Kidney epithelial cell (primary cell): ENCODE results near the gene DCK. TPM values are rescaled to one million over a fixed set of nuclear protein-coding genes. Genes with fewer than 3 reads are reported as not detected.
"Not testable (repeated sequence)": the region's sequence is repeated elsewhere in the genome, so short reads cannot be mapped to it uniquely, and the experiment has no call there.

Experiments used
- DNase-seq: peaks from one replicate; pipeline ENCODE4 v3.0.0-alpha.2; 2010; ENCODE audit warnings: low read depth
- H3K27me3 ChIP-seq: 2 replicates; pipeline ENCODE4 v1.6.0; 2011; ENCODE audit warnings: low read length; ENCODE audit not compliant: control insufficient read depth, insufficient read depth
- H3K36me3 ChIP-seq: 2 replicates; pipeline ENCODE4 v1.5.1; 2011; ENCODE audit warnings: low read length; ENCODE audit not compliant: control insufficient read depth, insufficient read depth
- H3K4me3 ChIP-seq: 2 replicates; pipeline ENCODE4 v1.5.1; 2011; ENCODE audit warnings: low read depth, mild to moderate bottlenecking, control low read depth, low read length
- CTCF ChIP-seq: IDR thresholded peaks from 2 replicates; pipeline ENCODE4 v1.5.1; 2011; ENCODE audit warnings: mild to moderate bottlenecking, moderate library complexity, low read length, control low read depth, inconsistent platforms; ENCODE audit not compliant: insufficient read depth, poor library complexity, severe bottlenecking
- total RNA-seq: library from RNA; depleted of rRNA; stranded (reverse); fragments of >200 nt; gene quantifications from 2 replicates; pipeline ENCODE4 v1.2.3, GENCODE V29; 2015

DCK gene
- total RNA-seq, 1 donor from 2014 or later, result 16.1 TPM

DNA sequence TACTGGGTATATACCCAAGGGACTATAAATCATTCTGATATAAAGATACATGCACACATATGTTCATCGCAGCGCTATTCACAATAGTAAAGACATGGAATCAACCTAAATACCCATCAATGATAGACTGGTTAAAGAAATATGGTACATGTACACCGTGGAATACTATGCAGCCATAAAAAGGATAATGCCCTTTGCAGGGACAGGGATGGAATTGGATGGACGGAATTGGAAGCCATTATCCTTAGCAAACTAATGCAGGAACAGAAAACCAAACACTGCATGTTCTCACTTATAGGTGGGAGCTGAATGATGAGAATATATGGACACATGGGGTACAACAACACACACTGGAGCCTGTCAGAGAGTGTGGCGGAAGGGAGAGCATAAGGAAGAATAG is 55.9 kb downstream of the DCK start:
- DNase-seq, result no peak
- Histone ChIP-seq H3K36me3 (no peaks in the 10 kb centered on the region), H3K4me3 (no peak overlapping the region), H3K27me3 (no peaks in the 10 kb centered on the region)
- no peak for TF ChIP-seq CTCF

DNA sequence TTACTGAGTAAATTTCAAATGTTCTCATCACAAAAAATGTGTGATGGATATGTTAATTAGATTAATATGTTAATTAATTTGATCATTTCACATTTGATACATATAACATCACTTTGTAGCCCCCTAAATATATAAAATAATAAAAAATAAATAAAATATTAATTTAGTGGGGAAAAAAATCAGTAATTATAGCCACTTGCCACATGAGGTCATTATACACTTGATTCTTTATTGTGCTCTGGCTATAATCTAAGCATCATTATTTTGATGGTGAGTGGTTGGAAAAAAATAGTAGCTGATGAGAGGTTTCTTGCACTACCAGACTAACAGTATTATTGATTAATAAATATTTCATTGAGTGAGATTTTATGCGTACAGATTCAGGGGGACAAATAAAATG is 57.4 kb downstream of the DCK start:
- Histone ChIP-seq H3K27me3 (no peaks in the 10 kb centered on the region), H3K4me3 (no peak overlapping the region)

GRCh38 chr4:71052034-71052433 is 58.6 kb downstream of the DCK start:
- no peak overlapping the region for H3K4me3 ChIP-seq
- no peak for DNase-seq
- no peaks in the 10 kb centered on the region for H3K36me3 ChIP-seq
- no peak for TF ChIP-seq CTCF
- no peaks in the 10 kb centered on the region for H3K27me3 ChIP-seq

More for the DNA sequence above, 57.4 kb downstream of the DCK start:
- H3K36me3 ChIP-seq, result no peaks in the 10 kb centered on the region
- no peak for DNase-seq
- TF ChIP-seq CTCF, result no peak

DNA sequence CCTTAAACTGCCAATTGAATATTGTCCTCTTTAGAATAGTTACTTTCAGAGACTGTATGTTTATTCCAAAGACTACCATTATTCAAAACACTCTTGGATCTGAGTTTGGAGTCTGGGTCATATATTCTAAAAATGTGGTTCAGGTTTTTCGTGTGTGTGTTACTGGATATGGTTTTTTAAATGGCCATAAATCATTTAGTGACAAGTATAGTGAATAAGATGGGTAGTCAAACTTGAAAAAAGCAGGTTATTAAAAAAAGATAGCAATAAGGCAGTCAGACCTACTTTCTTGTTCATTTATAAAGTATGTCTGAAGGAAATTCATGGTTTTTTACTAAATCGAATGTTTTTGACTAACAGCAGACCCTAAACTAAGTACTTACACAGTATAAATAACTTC is 59.3 kb downstream of the DCK start:
- H3K4me3 ChIP-seq, result no peak overlapping the region
- no peaks in the 10 kb centered on the region for H3K27me3 ChIP-seq
- H3K36me3 ChIP-seq, result no peaks in the 10 kb centered on the region
- TF ChIP-seq CTCF, result no peak
- DNase-seq, result no peak

DNA sequence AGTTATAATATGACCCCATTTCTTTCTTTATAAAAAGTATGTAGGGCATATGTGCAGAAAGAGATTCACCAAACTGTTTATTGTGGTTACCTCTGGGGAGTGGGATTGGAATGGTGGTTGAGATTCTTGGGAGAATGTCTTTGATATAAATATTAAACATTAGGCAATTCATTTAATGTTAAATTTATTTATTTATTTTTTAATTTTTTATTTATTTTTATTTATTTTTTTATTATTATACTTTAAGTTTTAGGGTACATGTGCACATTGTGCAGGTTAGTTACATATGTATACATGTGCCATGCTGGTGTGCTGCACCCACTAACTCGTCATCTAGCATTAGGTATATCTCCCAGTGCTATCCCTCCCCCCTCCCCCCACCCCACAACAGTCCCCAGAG is 60.2 kb downstream of the DCK start:
- H3K36me3 ChIP-seq, DNase-seq, H3K27me3 ChIP-seq, H3K4me3 ChIP-seq: not testable (repeated sequence)

GRCh38 chr4:71059573-71059972 is 66.1 kb downstream of the DCK start:
- not testable (repeated sequence) for H3K4me3 ChIP-seq, H3K36me3 ChIP-seq, H3K27me3 ChIP-seq, DNase-seq

DNA sequence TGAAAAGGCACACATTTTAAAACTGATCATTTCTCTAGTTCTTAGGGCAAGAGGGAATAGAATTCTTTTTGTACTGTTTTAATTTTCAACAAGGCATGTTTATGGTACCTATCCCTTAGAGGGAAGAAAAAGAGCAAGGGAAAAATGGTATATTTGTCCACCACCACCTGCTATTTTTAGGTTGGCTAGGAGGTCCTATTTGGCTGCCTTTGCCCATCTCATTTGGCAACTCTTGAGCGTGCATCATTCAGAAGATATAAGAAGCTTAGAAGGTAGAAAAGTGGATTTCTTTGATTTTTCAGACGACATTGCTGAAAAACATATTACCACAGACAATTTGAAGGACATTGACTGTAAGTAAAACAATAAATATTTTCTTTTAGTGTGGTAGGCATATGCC is 69.0 kb downstream of the DCK start:
- Histone ChIP-seq H3K4me3 (no peak overlapping the region), H3K27me3 (no peaks in the 10 kb centered on the region), H3K36me3 (no peaks in the 10 kb centered on the region)
- TF ChIP-seq CTCF, result no peak
- no peak for DNase-seq
